CD14-positive monocyte (primary cell): Measurements from ENCODE around the gene RFNG. TPM values are rescaled to one million over a fixed set of nuclear protein-coding genes. Genes with fewer than 3 reads are reported as not detected.

Source experiments
- DNase-seq, 3 donors: peaks; one replicate each; pipeline ENCODE4 v3.0.0-alpha.2; 2011 to 2022
- H2AFZ ChIP-seq: 2 replicates; pipeline ENCODE4 v1.6.0; 2012; ENCODE audit warnings: mild to moderate bottlenecking, low read depth, low read length, inconsistent platforms; ENCODE audit not compliant: insufficient read depth, poor library complexity, severe bottlenecking
- H3K27ac ChIP-seq, 2 donors: 1 replicate in 1 of 2; 2 replicates in 1 of 2; pipeline ENCODE4 v1.5.1; 2012 to 2013; ENCODE audit warnings: low read length in 2 of 2, control low read depth in 1 of 2, inconsistent platforms in 1 of 2, low read depth in 1 of 2, mild to moderate bottlenecking in 1 of 2
- H3K27me3 ChIP-seq, 2 donors: one replicate each; pipeline versions ENCODE4 v1.6.0 to v1.6.1; 2011 to 2013; ENCODE audit warnings: low read length in 2 of 2; ENCODE audit not compliant: control insufficient read depth in 2 of 2, insufficient read depth in 2 of 2
- H3K36me3 ChIP-seq, 2 donors: replicated peaks in 1 of 2; 1 replicate in 1 of 2; 2 replicates in 1 of 2; pipeline versions ENCODE4 v1.5.1 to v1.6.1; 2012 to 2013; ENCODE audit warnings: low read length in 2 of 2, control low read depth in 1 of 2, inconsistent platforms in 1 of 2, mild to moderate bottlenecking in 1 of 2; ENCODE audit not compliant: insufficient read depth in 2 of 2, control insufficient read depth in 1 of 2
- H3K4me1 ChIP-seq, 2 donors: 1 replicate in 1 of 2; 2 replicates in 1 of 2; pipeline versions ENCODE4 v1.5.1 to v1.6.1; 2012 to 2013; ENCODE audit warnings: low read length in 2 of 2, control low read depth in 1 of 2, inconsistent platforms in 1 of 2, mild to moderate bottlenecking in 1 of 2, moderate library complexity in 1 of 2; ENCODE audit not compliant: insufficient read depth in 2 of 2, control insufficient read depth in 1 of 2
- H3K4me2 ChIP-seq: replicated peaks from 2 replicates; pipeline ENCODE3; 2012; ENCODE audit warnings: low read length, moderate library complexity, mild to moderate bottlenecking; ENCODE audit not compliant: poor library complexity, severe bottlenecking; ENCODE audit errors: extremely low read depth
- H3K4me3 ChIP-seq, 3 experiments: fragments of 200-600 bp in 1 of 3; sonication (generic) in 1 of 3; replicated peaks in 1 of 3; 1 replicate in 2 of 3; 2 replicates in 1 of 3; pipeline ENCODE4 v1.5.1; 2011 to 2013; ENCODE audit warnings: low read length in 3 of 3, mild to moderate bottlenecking in 3 of 3, control low read depth in 2 of 3, low read depth in 2 of 3, inconsistent platforms in 1 of 3, moderate library complexity in 1 of 3
- H3K79me2 ChIP-seq: 2 replicates; pipeline ENCODE4 v1.6.0; 2012; ENCODE audit warnings: mild to moderate bottlenecking, control low read depth, inconsistent platforms, low read length, moderate library complexity; ENCODE audit not compliant: insufficient read depth
- H3K9ac ChIP-seq: 2 replicates; pipeline ENCODE4 v1.6.0; 2017; ENCODE audit warnings: low read length, mild to moderate bottlenecking; ENCODE audit not compliant: insufficient read depth, poor library complexity, severe bottlenecking
- H3K9me3 ChIP-seq, 2 donors: replicated peaks in 1 of 2; 1 replicate in 1 of 2; 2 replicates in 1 of 2; pipeline versions ENCODE4 v1.5.1 to v1.6.1; 2012 to 2013; ENCODE audit warnings: low read length in 2 of 2, control low read depth in 1 of 2; ENCODE audit not compliant: control insufficient read depth in 1 of 2, insufficient read depth in 1 of 2
- H4K20me1 ChIP-seq: 2 replicates; pipeline ENCODE4 v1.6.0; 2012; ENCODE audit warnings: mild to moderate bottlenecking, low read length, control low read depth, moderate library complexity; ENCODE audit not compliant: insufficient read depth
- H3K27ac Mint-ChIP-seq, 7 donors: one replicate each; pipeline ENCODE4 v1.8.0; 2020; ENCODE audit warnings: mild to moderate bottlenecking in 7 of 7, mixed read lengths in 7 of 7, moderate library complexity in 6 of 7, inconsistent platforms in 2 of 7
- H3K27me3 Mint-ChIP-seq, 3 donors: one replicate each; pipeline ENCODE4 v1.8.0; 2021 to 2022; ENCODE audit warnings: low read depth in 3 of 3, mild to moderate bottlenecking in 3 of 3, mixed read lengths in 3 of 3, moderate library complexity in 3 of 3, inconsistent platforms in 1 of 3
- H3K36me3 Mint-ChIP-seq, 2 donors: one replicate each; pipeline ENCODE4 v1.8.0; 2020; ENCODE audit warnings: mixed read lengths in 2 of 2, inconsistent platforms in 1 of 2, mild to moderate bottlenecking in 1 of 2
- H3K4me1 Mint-ChIP-seq: one replicate; pipeline ENCODE4 v1.8.0; 2020; ENCODE audit warnings: mild to moderate bottlenecking, mixed read lengths
- H3K4me3 Mint-ChIP-seq, 2 donors: one replicate each; pipeline ENCODE4 v1.8.0; 2020; ENCODE audit warnings: mild to moderate bottlenecking in 2 of 2, mixed read lengths in 2 of 2, moderate library complexity in 1 of 2
- H3K9me3 Mint-ChIP-seq, 7 donors: one replicate each; pipeline ENCODE4 v1.8.0; 2020 to 2022; ENCODE audit warnings: mixed read lengths in 7 of 7, mild to moderate bottlenecking in 6 of 7, moderate library complexity in 6 of 7, inconsistent platforms in 2 of 7
- WGBS: methylation state at CpG from one replicate; pipeline ENCODE4 v1.1.5; 2013; ENCODE audit warnings: missing lambda C conversion rate; ENCODE audit not compliant: insufficient coverage; 5-methylcytosine and 5-hydroxymethylcytosine counted together
- intact Hi-C, 2 donors: fragments of 100-400 bp; cut with micrococcal nuclease; formaldehyde crosslinking; loops; one replicate each; pipeline versions ENCODE4 v1.15.0 to v1.15.1; 2023
- polyA plus RNA-seq, 3 donors: library from polyadenylated mRNA; depleted of rRNA in 1 of 3; unstranded in 2 of 3; stranded (reverse) in 1 of 3; fragments of 300-500 nt in 2 of 3; fragments of >200 nt in 1 of 3; fragmentation: Illumina TruSeq in 2 of 3; gene quantifications; 1 replicate in 2 of 3; 2 replicates in 1 of 3; pipeline ENCODE4 v1.2.3, GENCODE V29; 2012 to 2021
- TF ChIP-seq, protein P1 (sequence below): fragments of 200-600 bp; IDR thresholded peaks from one replicate; pipeline ENCODE4 v1.8.0; 2022; ENCODE audit warnings: antibody characterized with exemption, mild to moderate bottlenecking

The RFNG gene
- polyA plus RNA-seq, 3 donors = 1.5 to 32.4 (median 4.1) TPM

DNA sequence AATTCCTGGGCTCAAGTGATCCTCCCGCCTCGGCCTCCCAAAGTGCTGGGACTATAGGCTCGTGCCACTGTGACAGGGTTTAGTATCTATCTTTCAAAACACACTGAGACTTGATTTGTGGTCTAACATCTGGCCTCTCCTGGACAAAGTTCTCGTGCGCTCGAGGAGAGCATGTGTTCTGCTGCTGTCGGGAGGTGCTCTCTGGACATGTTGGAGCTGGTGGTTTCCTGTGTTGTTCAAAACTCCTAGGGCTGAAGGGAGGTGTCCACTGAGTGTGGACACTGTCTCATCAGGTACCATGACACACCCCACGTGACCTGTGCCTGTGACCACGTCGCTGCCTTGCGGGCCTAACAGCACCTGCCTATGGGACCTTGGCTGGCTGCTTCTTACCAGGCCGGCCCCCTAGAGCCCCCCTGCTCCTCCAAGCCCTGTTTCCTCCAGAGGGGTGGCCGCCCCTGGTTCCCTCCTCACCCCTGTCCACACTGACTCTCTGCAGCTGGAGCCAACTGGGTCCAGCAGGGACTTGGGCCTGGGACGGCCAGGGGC is 5.6 kb downstream of the RFNG start:
- intact Hi-C loops = no loop called here
- Histone ChIP-seq H3K79me2 (peaks cover 3% of the 10 kb centered on the region), H3K4me1 (peaks cover 7 to 11% of the 10 kb centered on the region in 2 donors), H4K20me1 (no peaks in the 10 kb centered on the region), H3K9ac (no peak overlapping the region), H3K36me3 (peaks cover 20 to 28% of the 10 kb centered on the region in 2 donors), H3K27ac (no peak overlapping the region), H3K4me3 (no peak overlapping the region), H3K4me2 (no peak overlapping the region), H3K27me3 (no peaks in the 10 kb centered on the region), H2AFZ (no peak overlapping the region), H3K9me3 (no peaks in the 10 kb centered on the region)
- peak overlapping the region in 1 of 7 donors; percentile 3 for H3K27ac Mint-ChIP-seq
- no peak for DNase-seq
- H3K27me3 Mint-ChIP-seq = peaks cover 0 to 2% (median 2%) of the 10 kb centered on the region in 3 donors
- 86% methylated on average over 10 of the region's 14 CpGs for WGBS
- H3K36me3 Mint-ChIP-seq = peaks cover 17 to 34% of the 10 kb centered on the region in 2 donors
- peaks cover 0 to 2% (median 0%) of the 10 kb centered on the region in 7 donors for H3K9me3 Mint-ChIP-seq
- H3K4me3 Mint-ChIP-seq = no peak overlapping the region
- peaks cover 13% of the 10 kb centered on the region for H3K4me1 Mint-ChIP-seq
- TF ChIP-seq, protein P1, sequence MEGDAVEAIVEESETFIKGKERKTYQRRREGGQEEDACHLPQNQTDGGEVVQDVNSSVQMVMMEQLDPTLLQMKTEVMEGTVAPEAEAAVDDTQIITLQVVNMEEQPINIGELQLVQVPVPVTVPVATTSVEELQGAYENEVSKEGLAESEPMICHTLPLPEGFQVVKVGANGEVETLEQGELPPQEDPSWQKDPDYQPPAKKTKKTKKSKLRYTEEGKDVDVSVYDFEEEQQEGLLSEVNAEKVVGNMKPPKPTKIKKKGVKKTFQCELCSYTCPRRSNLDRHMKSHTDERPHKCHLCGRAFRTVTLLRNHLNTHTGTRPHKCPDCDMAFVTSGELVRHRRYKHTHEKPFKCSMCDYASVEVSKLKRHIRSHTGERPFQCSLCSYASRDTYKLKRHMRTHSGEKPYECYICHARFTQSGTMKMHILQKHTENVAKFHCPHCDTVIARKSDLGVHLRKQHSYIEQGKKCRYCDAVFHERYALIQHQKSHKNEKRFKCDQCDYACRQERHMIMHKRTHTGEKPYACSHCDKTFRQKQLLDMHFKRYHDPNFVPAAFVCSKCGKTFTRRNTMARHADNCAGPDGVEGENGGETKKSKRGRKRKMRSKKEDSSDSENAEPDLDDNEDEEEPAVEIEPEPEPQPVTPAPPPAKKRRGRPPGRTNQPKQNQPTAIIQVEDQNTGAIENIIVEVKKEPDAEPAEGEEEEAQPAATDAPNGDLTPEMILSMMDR = no peak

DNA sequence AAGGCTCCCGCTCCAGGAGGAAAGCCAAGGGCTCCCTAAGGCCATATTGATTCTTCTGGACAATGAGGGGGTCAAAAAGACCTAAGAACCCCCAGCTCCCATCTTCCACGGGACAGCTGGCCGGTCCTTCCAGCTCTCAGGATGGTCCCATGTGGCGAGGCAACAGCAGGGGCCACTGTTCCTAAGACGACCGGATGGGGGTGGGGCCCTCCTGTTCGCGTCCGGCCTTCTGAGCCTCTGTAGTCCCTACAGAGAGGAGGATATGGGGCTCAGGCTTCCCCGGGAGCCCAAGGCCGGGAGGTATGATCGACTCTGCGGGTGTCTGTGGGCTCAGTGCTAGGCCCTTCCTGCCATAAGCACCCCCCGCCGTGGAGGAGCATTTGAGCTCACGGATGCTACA is 8.1 kb downstream of the RFNG start:
- Mint-ChIP-seq H3K36me3 (peaks cover 13 to 18% of the 10 kb centered on the region in 2 donors), H3K9me3 (peaks cover 0 to 2% (median 0%) of the 10 kb centered on the region in 7 donors), H3K27ac (no peak overlapping the region), H3K4me1 (peaks cover 13% of the 10 kb centered on the region), H3K4me3 (no peak overlapping the region), H3K27me3 (peaks cover 1 to 4% (median 2%) of the 10 kb centered on the region in 3 donors)
- Histone ChIP-seq H3K4me1 (peaks cover 6 to 9% of the 10 kb centered on the region in 2 donors), H2AFZ (no peak overlapping the region), H3K9ac (no peak overlapping the region), H4K20me1 (no peaks in the 10 kb centered on the region), H3K79me2 (no peaks in the 10 kb centered on the region), H3K4me3 (no peak overlapping the region), H3K27me3 (no peaks in the 10 kb centered on the region), H3K4me2 (no peak overlapping the region), H3K36me3 (peaks cover 17 to 18% of the 10 kb centered on the region in 2 donors), H3K9me3 (no peaks in the 10 kb centered on the region), H3K27ac (no peak overlapping the region)
- 92% methylated on average over 10 of the region's 16 CpGs for WGBS
- intact Hi-C loops = no loop called here
- DNase-seq = no peak
- TF ChIP-seq, protein P1 = no peak
